NCI-H128 (cell line): ENCODE measurements around the gene DNAH9.

Experiments used
- DNase-seq: peaks from one replicate; lab custom pipeline; 2025; ENCODE audit not compliant: unreplicated experiment; lab: John Stamatoyannopoulos, UW

The DNAH9 gene

GRCh38 chr17:11825572-11826209, 227.4 kb downstream of the DNAH9 start:
- no peak for DNase-seq

- no peak for DNase-seq
These were observed 234.3 kb downstream of the DNAH9 start for GRCh38 chr17:11832401-11833137.

- DNase-seq = no peak
These were observed 238.2 kb downstream of the DNAH9 start for GRCh38 chr17:11836508-11836907.

GRCh38 chr17:11840052-11840451, 241.8 kb downstream of the DNAH9 start:
- DNase-seq = no peak

- no peak for DNase-seq
These were observed 242.6 kb downstream of the DNAH9 start for GRCh38 chr17:11840831-11841230.

GRCh38 chr17:11848330-11848729, 250.1 kb downstream of the DNAH9 start:
- DNase-seq = no peak

GRCh38 chr17:11852231-11852630, 254.0 kb downstream of the DNAH9 start:
- DNase-seq = no peak

- DNase-seq = no peak
These were observed 254.6 kb downstream of the DNAH9 start for GRCh38 chr17:11852912-11853311.

GRCh38 chr17:11853321-11854151, 255.3 kb downstream of the DNAH9 start:
- DNase-seq = no peak

GRCh38 chr17:11855306-11855705, 257.0 kb downstream of the DNAH9 start:
- no peak for DNase-seq

GRCh38 chr17:11857006-11857405, 258.7 kb downstream of the DNAH9 start:
- DNase-seq = no peak

GRCh38 chr17:11869680-11870394, 271.6 kb downstream of the DNAH9 start:
- DNase-seq = no peak

GRCh38 chr17:11871773-11872172, 273.5 kb downstream of the DNAH9 start:
- DNase-seq = no peak

- no peak for DNase-seq
These were observed 276.5 kb downstream of the DNAH9 start for GRCh38 chr17:11874756-11875155.

GRCh38 chr17:11880714-11881113, 282.4 kb downstream of the DNAH9 start:
- DNase-seq = peak; percentile 0

GRCh38 chr17:11882716-11883115, 284.4 kb downstream of the DNAH9 start:
- DNase-seq = no peak

- no peak for DNase-seq
These were observed 286.8 kb downstream of the DNAH9 start for GRCh38 chr17:11885051-11885450.

GRCh38 chr17:11889266-11889665, 291.0 kb downstream of the DNAH9 start:
- DNase-seq = no peak

GRCh38 chr17:11893862-11894261, 295.6 kb downstream of the DNAH9 start:
- no peak for DNase-seq

- DNase-seq = no peak
These were observed 297.9 kb downstream of the DNAH9 start for GRCh38 chr17:11896199-11896598.

GRCh38 chr17:11898526-11899235, 300.4 kb downstream of the DNAH9 start:
- DNase-seq = no peak
